DND-41 (cell line): Measurements from ENCODE around the gene GPR39.
"Not testable (repeated sequence)": the region's sequence is repeated elsewhere in the genome, so short reads cannot be mapped to it uniquely, and the experiment has no call there.

ENCODE experiments used
- ATAC-seq: fragments of 200-7000 bp; cut with Tn5 transposase; 3 replicates; pipeline ENCODE4 v1.9.1; 2021; ENCODE audit warnings: low read depth; ENCODE audit not compliant: insufficient read depth
- DNase-seq: peaks from one replicate; pipeline ENCODE4 v3.0.0-alpha.2; 2020
- H2AFZ ChIP-seq: 2 replicates; pipeline ENCODE4 v1.6.0; 2012; ENCODE audit warnings: low read depth, low read length
- H3K27ac ChIP-seq: 2 replicates; pipeline ENCODE4 v1.5.1; 2012; ENCODE audit warnings: low read length, inconsistent platforms
- H3K27me3 ChIP-seq: fragments of 200-600 bp; sonication (generic); 2 replicates; pipeline ENCODE4 v1.6.0; 2012; ENCODE audit warnings: low read length, mild to moderate bottlenecking, inconsistent platforms; ENCODE audit not compliant: insufficient read depth, poor library complexity
- H3K36me3 ChIP-seq: 2 replicates; pipeline ENCODE4 v1.5.1; 2012; ENCODE audit warnings: low read length, inconsistent platforms; ENCODE audit not compliant: insufficient read depth
- H3K4me1 ChIP-seq: 2 replicates; pipeline ENCODE4 v1.5.1; 2012; ENCODE audit warnings: mild to moderate bottlenecking, low read length; ENCODE audit not compliant: insufficient read depth
- H3K4me2 ChIP-seq: 2 replicates; pipeline ENCODE4 v1.6.0; 2012; ENCODE audit warnings: mild to moderate bottlenecking, moderate library complexity, low read length, inconsistent platforms; ENCODE audit not compliant: insufficient read depth
- H3K4me3 ChIP-seq, 2 experiments: fragments of 200-600 bp in 1 of 2; shearing (Covaris generic) in 1 of 2; 2 replicates each; pipeline ENCODE4 v1.5.1; 2012 to 2016; ENCODE audit warnings: inconsistent platforms in 2 of 2, low read length in 2 of 2, mild to moderate bottlenecking in 2 of 2, low read depth in 1 of 2, moderate library complexity in 1 of 2
- H3K79me2 ChIP-seq: 2 replicates; pipeline ENCODE4 v1.6.0; 2012; ENCODE audit warnings: low read length, inconsistent platforms; ENCODE audit not compliant: insufficient read depth
- H3K9ac ChIP-seq: 2 replicates; pipeline ENCODE4 v1.6.0; 2012; ENCODE audit warnings: low read depth, mild to moderate bottlenecking, inconsistent platforms, low read length, moderate library complexity
- H3K9me3 ChIP-seq: 2 replicates; pipeline ENCODE4 v1.5.1; 2012; ENCODE audit warnings: low read length, moderate library complexity, mild to moderate bottlenecking, inconsistent platforms; ENCODE audit not compliant: insufficient read depth, severe bottlenecking
- H4K20me1 ChIP-seq: 2 replicates; pipeline ENCODE4 v1.6.0; 2012; ENCODE audit warnings: low read length; ENCODE audit not compliant: insufficient read depth
- CTCF ChIP-seq: IDR thresholded peaks from 2 replicates; pipeline ENCODE4 v1.5.1; 2012; ENCODE audit warnings: borderline replicate concordance, low read length, moderate library complexity, mild to moderate bottlenecking; ENCODE audit not compliant: poor library complexity, severe bottlenecking; ENCODE audit errors: extremely low read depth
- EZH2 ChIP-seq: IDR thresholded peaks from 3 replicates; pipeline ENCODE4 v1.6.1; 2012; ENCODE audit warnings: borderline replicate concordance, low read depth, mild to moderate bottlenecking, moderate library complexity, low read length, inconsistent platforms; ENCODE audit not compliant: severe bottlenecking

Gene GPR39

GRCh38 chr2:132519566-132519965 lies 103.0 kb downstream of the GPR39 start:
- H3K4me3 ChIP-seq, result no peak overlapping the region
- no peaks in the 10 kb centered on the region for H3K4me1 ChIP-seq
- no peak overlapping the region for H3K4me2 ChIP-seq
- no peak for ATAC-seq
- no peaks in the 10 kb centered on the region for H4K20me1 ChIP-seq
- no peak for DNase-seq
- no peaks in the 10 kb centered on the region for H3K79me2 ChIP-seq
- no peaks in the 10 kb centered on the region for H3K9me3 ChIP-seq
- TF ChIP-seq EZH2 (no peak), CTCF (no peak)
- no peak overlapping the region for H3K27ac ChIP-seq
- H3K9ac ChIP-seq, result no peak overlapping the region
- H3K27me3 ChIP-seq, result peaks cover 3% of the 10 kb centered on the region
- no peaks in the 10 kb centered on the region for H3K36me3 ChIP-seq
- no peak overlapping the region for H2AFZ ChIP-seq

GRCh38 chr2:132521341-132521740 lies 104.7 kb downstream of the GPR39 start:
- H2AFZ ChIP-seq, result no peak overlapping the region
- H3K36me3 ChIP-seq, result no peaks in the 10 kb centered on the region
- no peak overlapping the region for H3K4me3 ChIP-seq
- no peaks in the 10 kb centered on the region for H3K9me3 ChIP-seq
- ATAC-seq (no peak), DNase-seq (no peak)
- no peaks in the 10 kb centered on the region for H3K79me2 ChIP-seq
- H3K4me2 ChIP-seq, result no peak overlapping the region
- H4K20me1 ChIP-seq, result no peaks in the 10 kb centered on the region
- peaks cover 3% of the 10 kb centered on the region for H3K27me3 ChIP-seq
- H3K27ac ChIP-seq, result no peak overlapping the region
- H3K4me1 ChIP-seq, result no peaks in the 10 kb centered on the region
- H3K9ac ChIP-seq, result no peak overlapping the region
- TF ChIP-seq EZH2 (no peak), CTCF (no peak)

GRCh38 chr2:132522901-132523300 lies 106.3 kb downstream of the GPR39 start:
- H3K79me2 ChIP-seq, result no peaks in the 10 kb centered on the region
- no peaks in the 10 kb centered on the region for H3K27me3 ChIP-seq
- no peak overlapping the region for H3K27ac ChIP-seq
- H3K4me2 ChIP-seq, result no peak overlapping the region
- no peaks in the 10 kb centered on the region for H3K36me3 ChIP-seq
- no peaks in the 10 kb centered on the region for H4K20me1 ChIP-seq
- no peaks in the 10 kb centered on the region for H3K4me1 ChIP-seq
- no peak overlapping the region for H3K9ac ChIP-seq
- no peak overlapping the region for H3K4me3 ChIP-seq
- TF ChIP-seq EZH2 (no peak), CTCF (no peak)
- no peak overlapping the region for H2AFZ ChIP-seq
- ATAC-seq (no peak), DNase-seq (no peak)
- H3K9me3 ChIP-seq, result no peaks in the 10 kb centered on the region

- not testable (repeated sequence) for H3K36me3 ChIP-seq, H3K9ac ChIP-seq, DNase-seq, H4K20me1 ChIP-seq, ATAC-seq, H3K27ac ChIP-seq, H3K27me3 ChIP-seq, H3K9me3 ChIP-seq, H2AFZ ChIP-seq, H3K4me1 ChIP-seq, H3K4me3 ChIP-seq, H3K79me2 ChIP-seq, H3K4me2 ChIP-seq
Measured at GRCh38 chr2:132537061-132537460, 120.5 kb downstream of the GPR39 start.
